Measurements from ENCODE around the gene SLC38A7. TPM values are rescaled to one million over a fixed set of nuclear protein-coding genes. Genes with fewer than 3 reads are reported as not detected.

SLC38A7 gene
- total and polyA plus RNA-seq, 12 donors = 10.3 to 41.3 (median 31.8) TPM

DNA sequence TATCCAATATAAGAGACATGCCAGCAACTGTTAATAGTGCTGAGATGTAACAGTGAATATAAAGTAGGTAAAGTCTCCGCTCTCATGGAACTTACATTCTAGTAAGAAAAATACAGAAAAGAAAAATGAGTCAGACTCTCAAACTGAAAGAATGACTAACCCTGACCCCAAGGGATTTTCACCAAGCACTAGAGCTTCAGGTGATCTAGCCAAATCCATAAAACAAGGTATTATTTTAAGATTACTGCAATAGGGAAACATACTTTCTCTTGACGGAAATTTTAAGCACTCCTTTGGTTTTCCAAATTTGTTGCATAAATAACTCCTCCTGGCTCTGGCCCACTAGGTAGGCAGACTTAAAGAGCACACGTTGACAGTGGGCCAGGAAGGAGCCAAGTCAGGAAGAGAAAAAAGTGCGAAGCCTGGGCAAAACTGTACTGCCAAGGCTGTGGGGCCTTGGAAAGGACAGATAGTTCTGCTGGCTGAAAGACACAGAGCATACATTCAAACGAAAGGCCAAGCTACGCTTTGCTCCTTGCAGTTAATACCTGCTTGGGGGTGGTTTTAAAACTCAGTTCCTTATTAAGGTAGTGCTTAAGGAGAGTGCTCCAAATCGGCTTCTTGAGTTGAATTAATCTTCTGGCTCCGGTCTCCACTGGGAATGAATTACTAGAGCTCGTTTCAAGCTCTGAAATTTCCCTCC is 48.1 kb upstream of the SLC38A7 start:
- Histone ChIP-seq H3K27ac (peak overlapping the region in 8 of 10 donors; percentile 86 to 94 (median 89)), H3K27me3 (no peaks in the 10 kb centered on the region), H3K4me3 (peak overlapping the region in 9 of 10 donors; percentile 74 to 99 (median 91)), H3K36me3 (peaks cover 0 to 6% (median 0%) of the 10 kb centered on the region in 9 donors), H3K4me1 (peaks cover 0 to 67% (median 41%) of the 10 kb centered on the region in 9 donors), H3K9me3 (no peaks in the 10 kb centered on the region)
- WGBS, 2 donors = 38 to 41% methylated on average over 9 of the region's 9 CpGs
- TF ChIP-seq, protein P1, sequence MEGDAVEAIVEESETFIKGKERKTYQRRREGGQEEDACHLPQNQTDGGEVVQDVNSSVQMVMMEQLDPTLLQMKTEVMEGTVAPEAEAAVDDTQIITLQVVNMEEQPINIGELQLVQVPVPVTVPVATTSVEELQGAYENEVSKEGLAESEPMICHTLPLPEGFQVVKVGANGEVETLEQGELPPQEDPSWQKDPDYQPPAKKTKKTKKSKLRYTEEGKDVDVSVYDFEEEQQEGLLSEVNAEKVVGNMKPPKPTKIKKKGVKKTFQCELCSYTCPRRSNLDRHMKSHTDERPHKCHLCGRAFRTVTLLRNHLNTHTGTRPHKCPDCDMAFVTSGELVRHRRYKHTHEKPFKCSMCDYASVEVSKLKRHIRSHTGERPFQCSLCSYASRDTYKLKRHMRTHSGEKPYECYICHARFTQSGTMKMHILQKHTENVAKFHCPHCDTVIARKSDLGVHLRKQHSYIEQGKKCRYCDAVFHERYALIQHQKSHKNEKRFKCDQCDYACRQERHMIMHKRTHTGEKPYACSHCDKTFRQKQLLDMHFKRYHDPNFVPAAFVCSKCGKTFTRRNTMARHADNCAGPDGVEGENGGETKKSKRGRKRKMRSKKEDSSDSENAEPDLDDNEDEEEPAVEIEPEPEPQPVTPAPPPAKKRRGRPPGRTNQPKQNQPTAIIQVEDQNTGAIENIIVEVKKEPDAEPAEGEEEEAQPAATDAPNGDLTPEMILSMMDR (IDR thresholded peaks at IDR 0.05) = no peak
- no peak for DNase-seq
- ATAC-seq = no peak
- intact Hi-C loops (cut with DNase I) = loop anchor here in 7 of 10 donors (5.0 to 10.0 kb wide), 5 partner anchors 35 to 398 kb away; partner anchors contain the start of genes SLC38A7 (in 6 of the 7) and SETD6 (in 1 of the 7)

DNA sequence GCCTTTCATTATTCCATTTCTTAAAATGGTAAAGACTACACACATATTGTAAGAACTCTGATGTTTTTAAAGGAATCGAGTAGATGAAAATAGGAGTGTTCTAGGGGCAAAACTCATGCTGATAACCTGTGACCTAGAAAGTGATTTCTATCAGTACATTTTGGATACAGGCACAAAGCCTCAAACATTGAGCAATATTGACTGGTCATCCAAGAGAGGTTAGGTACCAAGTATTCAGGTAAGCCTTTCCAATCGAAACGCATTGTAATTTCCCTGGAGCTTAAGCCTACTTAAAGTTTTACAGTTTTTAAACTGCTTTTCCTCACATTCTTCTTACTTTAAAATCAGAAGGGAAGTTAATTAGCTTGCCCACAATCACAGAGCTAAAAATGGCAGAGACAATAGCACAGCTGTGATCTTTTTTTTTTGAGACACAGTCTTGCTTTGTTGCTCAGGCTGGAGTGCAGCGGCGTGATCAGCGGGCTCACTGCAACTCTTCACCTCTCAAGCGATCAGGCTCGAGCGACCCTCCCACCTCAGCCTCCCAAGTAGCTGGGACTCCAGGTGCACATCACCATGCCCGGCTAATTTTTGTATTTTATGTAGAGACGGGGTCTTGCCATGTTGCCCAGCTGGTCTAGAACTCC is 46.3 kb upstream of the SLC38A7 start:
- Histone ChIP-seq H3K9me3 (no peaks in the 10 kb centered on the region), H3K4me3 (no peak overlapping the region), H3K4me1 (peaks cover 0 to 73% (median 41%) of the 10 kb centered on the region in 9 donors), H3K27ac (peak overlapping the region in 6 of 10 donors; percentile 8 to 83 (median 74)), H3K36me3 (peaks cover 0 to 7% (median 0%) of the 10 kb centered on the region in 9 donors), H3K27me3 (no peaks in the 10 kb centered on the region)
- intact Hi-C loops (cut with DNase I) = loop anchor here in 7 of 10 donors (5.0 to 10.0 kb wide), 5 partner anchors 34 to 396 kb away; partner anchors contain the start of genes SLC38A7 (in 6 of the 7) and SETD6 (in 1 of the 7)
- 86 to 88% methylated on average over 11 of the region's 11 CpGs for WGBS, 2 donors
- DNase-seq (no peak), ATAC-seq (no peak)
- TF ChIP-seq, protein P1 (IDR thresholded peaks at IDR 0.05) = no peak

DNA sequence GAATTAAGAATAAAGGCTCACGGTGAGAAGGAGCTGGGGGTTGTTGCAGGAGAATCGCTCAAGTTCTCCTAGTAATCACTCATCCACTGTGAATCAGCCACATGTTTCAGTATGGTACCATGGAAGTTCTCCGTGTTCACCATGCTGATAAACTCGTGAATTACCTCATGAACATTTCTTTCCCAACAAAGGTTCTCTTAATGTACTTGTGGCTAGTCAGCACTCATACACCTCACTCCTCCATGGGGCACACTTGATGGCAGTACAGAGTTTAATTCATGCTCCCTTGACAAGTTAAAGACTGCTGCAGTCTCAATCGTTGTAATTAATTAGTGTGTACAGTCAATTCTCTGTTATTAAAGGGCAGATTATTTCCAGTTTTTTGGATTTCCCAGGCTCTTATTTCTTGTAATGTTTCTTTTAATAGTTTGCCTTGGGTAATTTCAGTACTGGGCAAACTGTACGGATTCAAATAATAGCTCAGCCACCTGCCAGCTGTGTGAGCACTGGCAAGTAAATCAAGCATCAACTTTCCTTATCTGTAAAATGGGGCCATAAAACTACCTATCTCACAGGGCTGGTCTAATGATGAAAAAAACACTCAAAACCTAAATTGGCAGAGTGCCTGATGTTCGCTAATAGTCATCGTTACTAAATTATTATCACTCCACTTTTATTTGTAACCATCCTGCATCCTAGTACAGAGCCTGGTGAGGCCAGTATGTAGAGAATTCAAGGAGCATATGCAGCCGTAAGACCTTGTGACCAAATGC is 43.4 kb upstream of the SLC38A7 start:
- WGBS, 2 donors = 69 to 75% methylated on average over 9 of the region's 9 CpGs
- DNase-seq (no peak), ATAC-seq (peak in 6 of 8 donors; percentile 15 to 69 (median 54))
- Histone ChIP-seq H3K36me3 (peaks cover 0 to 20% (median 8%) of the 10 kb centered on the region in 9 donors), H3K9me3 (no peaks in the 10 kb centered on the region), H3K27me3 (no peaks in the 10 kb centered on the region), H3K27ac (peak overlapping the region in 7 of 10 donors; percentile 40 to 83 (median 74)), H3K4me1 (peaks cover 0 to 59% (median 35%) of the 10 kb centered on the region in 9 donors), H3K4me3 (no peak overlapping the region)
- intact Hi-C loops (cut with DNase I) = no loop called here
- TF ChIP-seq, protein P1 (IDR thresholded peaks at IDR 0.05) = no peak
